NCI-H1930 (cell line): ENCODE data around the gene SLC25A5.
A peak's percentile ranks its signal among the peaks of the same experiment; 100 is the strongest.
"Not testable (repeated sequence)": the region's sequence is repeated elsewhere in the genome, so short reads cannot be mapped to it uniquely, and the experiment has no call there.

Experiments used
- DNase-seq, 2 experiments: peaks; one replicate each; lab custom pipeline; 2025; lab: John Stamatoyannopoulos, UW

Gene SLC25A5

GRCh38 chrX:119477812-119478232 is 9.6 kb downstream of the SLC25A5 start:
- no peak for DNase-seq

- DNase-seq, result no peak
Observed at GRCh38 chrX:119478504-119478903, 10.3 kb downstream of the SLC25A5 start.

GRCh38 chrX:119479845-119480244 is 11.6 kb downstream of the SLC25A5 start:
- DNase-seq, result no peak

GRCh38 chrX:119481323-119481801 is 13.1 kb downstream of the SLC25A5 start:
- DNase-seq, result no peak

GRCh38 chrX:119482041-119482440 is 13.8 kb downstream of the SLC25A5 start:
- DNase-seq, result no peak

GRCh38 chrX:119482481-119483480 is 14.5 kb downstream of the SLC25A5 start:
- no peak for DNase-seq

- DNase-seq, result no peak
Observed at GRCh38 chrX:119486745-119487144, 18.5 kb downstream of the SLC25A5 start.

- DNase-seq, result not testable (repeated sequence)
Observed at GRCh38 chrX:119487766-119488165, 19.5 kb downstream of the SLC25A5 start.

GRCh38 chrX:119488749-119489148 is 20.5 kb downstream of the SLC25A5 start:
- peak in 1 of 2 experiments; percentile 20 for DNase-seq

GRCh38 chrX:119489212-119490074 is 21.2 kb downstream of the SLC25A5 start:
- DNase-seq, result no peak

GRCh38 chrX:119492463-119492862 is 24.2 kb downstream of the SLC25A5 start:
- DNase-seq, result no peak

- not testable (repeated sequence) for DNase-seq
Observed at GRCh38 chrX:119493851-119494495, 25.7 kb downstream of the SLC25A5 start.

- DNase-seq, result no peak
Observed at GRCh38 chrX:119495734-119496726, 27.8 kb downstream of the SLC25A5 start.

GRCh38 chrX:119497185-119497584 is 28.9 kb downstream of the SLC25A5 start:
- DNase-seq, result no peak

- no peak for DNase-seq
Observed at GRCh38 chrX:119500061-119500800, 32.0 kb downstream of the SLC25A5 start.

- no peak for DNase-seq
Observed at GRCh38 chrX:119501511-119502148, 33.4 kb downstream of the SLC25A5 start.

GRCh38 chrX:119502727-119503483 is 34.7 kb downstream of the SLC25A5 start:
- no peak for DNase-seq

- DNase-seq, result no peak
Observed at GRCh38 chrX:119503484-119503861, 35.2 kb downstream of the SLC25A5 start.

GRCh38 chrX:119505145-119505544 is 36.9 kb downstream of the SLC25A5 start:
- DNase-seq, result not testable (repeated sequence)
